Suprapubic skin (tissue), 4 donors: Measurements from ENCODE around the gene IL15RA. TPM values are rescaled to one million over a fixed set of nuclear protein-coding genes. Genes with fewer than 3 reads are reported as not detected.
A peak's percentile ranks its signal among the peaks of the same experiment; 100 is the strongest.

Experiments
- DNase-seq, 2 donors: peaks; one replicate each; pipeline ENCODE4 v3.0.0-alpha.2; 2019; ENCODE audit warnings: low spot score in 2 of 2
- H3K27ac ChIP-seq: fragments of 200-600 bp; sonication (generic); one replicate; pipeline ENCODE4 v1.5.1; 2019
- H3K27me3 ChIP-seq: fragments of 200-600 bp; sonication (generic); one replicate; pipeline ENCODE4 v1.5.1; 2019
- H3K36me3 ChIP-seq: fragments of 200-600 bp; sonication (generic); one replicate; pipeline ENCODE4 v1.5.1; 2019
- H3K4me1 ChIP-seq: fragments of 200-600 bp; sonication (generic); one replicate; pipeline ENCODE4 v1.5.1; 2019
- H3K4me3 ChIP-seq: fragments of 200-600 bp; sonication (generic); one replicate; pipeline ENCODE4 v1.5.1; 2019; ENCODE audit warnings: mild to moderate bottlenecking
- H3K9me3 ChIP-seq: fragments of 200-600 bp; sonication (generic); one replicate; pipeline ENCODE4 v1.5.1; 2019
- EP300 ChIP-seq: sonication (generic); formaldehyde crosslinking; IDR thresholded peaks from one replicate; pipeline ENCODE4 v1.6.1; 2017; ENCODE audit warnings: antibody characterized with exemption
- POLR2A ChIP-seq, 2 donors: fragments of 450-650 bp; IDR thresholded peaks; one replicate each; pipeline ENCODE4 v1.6.1; 2017; ENCODE audit warnings: antibody characterized with exemption in 2 of 2, mild to moderate bottlenecking in 2 of 2, moderate library complexity in 2 of 2
- POLR2AphosphoS5 ChIP-seq, 3 donors: sonication (generic); formaldehyde crosslinking; IDR thresholded peaks; one replicate each; pipeline ENCODE4 v1.6.1; 2017; ENCODE audit warnings: antibody characterized with exemption in 3 of 3
- WGBS: methylation state at CpG from one replicate; pipeline ENCODE4 v1.1.5; 2018; 5-methylcytosine and 5-hydroxymethylcytosine counted together
- total RNA-seq, 4 donors: library from RNA; depleted of rRNA; stranded (reverse); fragments of >200 nt; gene quantifications; one replicate each; pipeline ENCODE4 v1.1.0, GENCODE V29; 2016
- TF ChIP-seq, protein P1 (sequence below), 2 donors: fragments of 200-600 bp in 1 of 2; fragments of 450-650 bp in 1 of 2; sonication (generic) in 1 of 2; IDR thresholded peaks; one replicate each; pipeline ENCODE4 v1.5.1; 2016 to 2019; ENCODE audit warnings: antibody characterized with exemption in 2 of 2, mild to moderate bottlenecking in 1 of 2, moderate library complexity in 1 of 2

Gene IL15RA
- total RNA-seq, 4 donors from 2014 or later: 14.1 to 26.5 (median 16.4) TPM

DNA sequence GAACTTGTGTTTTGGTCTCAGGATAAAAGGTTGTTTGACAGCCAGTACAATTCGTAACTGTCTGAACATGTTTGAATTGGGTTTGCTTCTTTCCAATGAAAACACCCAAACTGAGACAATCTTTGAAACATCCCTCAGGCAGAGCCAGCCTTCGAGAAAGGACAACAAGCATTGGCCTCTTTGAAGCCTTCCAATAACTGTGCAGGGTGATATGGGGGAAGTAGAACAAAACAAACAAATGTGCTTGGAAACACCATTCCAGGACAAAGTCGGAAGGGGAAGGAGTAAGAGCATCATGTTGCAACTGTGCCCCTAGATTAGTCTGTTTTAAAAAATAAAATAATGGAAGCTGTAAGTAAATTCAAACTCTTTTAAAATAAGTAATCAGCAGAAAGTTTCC is 45.3 kb upstream of the IL15RA start:
- 29% methylated on average over 3 of the region's 3 CpGs for whole genome bisulfite sequencing
- peaks cover 15% of the 10 kb centered on the region for H3K4me1 ChIP-seq
- peak overlapping the region; percentile 61 for H3K27ac ChIP-seq
- TF ChIP-seq POLR2AphosphoS5 (IDR thresholded peaks at IDR 0.05) (peak in 1 of 3 donors; percentile 37), EP300 (no peak), POLR2A (IDR thresholded peaks at IDR 0.05) (no peak)
- TF ChIP-seq, protein P1, sequence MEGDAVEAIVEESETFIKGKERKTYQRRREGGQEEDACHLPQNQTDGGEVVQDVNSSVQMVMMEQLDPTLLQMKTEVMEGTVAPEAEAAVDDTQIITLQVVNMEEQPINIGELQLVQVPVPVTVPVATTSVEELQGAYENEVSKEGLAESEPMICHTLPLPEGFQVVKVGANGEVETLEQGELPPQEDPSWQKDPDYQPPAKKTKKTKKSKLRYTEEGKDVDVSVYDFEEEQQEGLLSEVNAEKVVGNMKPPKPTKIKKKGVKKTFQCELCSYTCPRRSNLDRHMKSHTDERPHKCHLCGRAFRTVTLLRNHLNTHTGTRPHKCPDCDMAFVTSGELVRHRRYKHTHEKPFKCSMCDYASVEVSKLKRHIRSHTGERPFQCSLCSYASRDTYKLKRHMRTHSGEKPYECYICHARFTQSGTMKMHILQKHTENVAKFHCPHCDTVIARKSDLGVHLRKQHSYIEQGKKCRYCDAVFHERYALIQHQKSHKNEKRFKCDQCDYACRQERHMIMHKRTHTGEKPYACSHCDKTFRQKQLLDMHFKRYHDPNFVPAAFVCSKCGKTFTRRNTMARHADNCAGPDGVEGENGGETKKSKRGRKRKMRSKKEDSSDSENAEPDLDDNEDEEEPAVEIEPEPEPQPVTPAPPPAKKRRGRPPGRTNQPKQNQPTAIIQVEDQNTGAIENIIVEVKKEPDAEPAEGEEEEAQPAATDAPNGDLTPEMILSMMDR (IDR thresholded peaks at IDR 0.05): no peak
- H3K27me3 ChIP-seq: no peaks in the 10 kb centered on the region
- no peaks in the 10 kb centered on the region for H3K36me3 ChIP-seq
- no peaks in the 10 kb centered on the region for H3K9me3 ChIP-seq
- no peak for DNase-seq
- H3K4me3 ChIP-seq: no peak overlapping the region

DNA sequence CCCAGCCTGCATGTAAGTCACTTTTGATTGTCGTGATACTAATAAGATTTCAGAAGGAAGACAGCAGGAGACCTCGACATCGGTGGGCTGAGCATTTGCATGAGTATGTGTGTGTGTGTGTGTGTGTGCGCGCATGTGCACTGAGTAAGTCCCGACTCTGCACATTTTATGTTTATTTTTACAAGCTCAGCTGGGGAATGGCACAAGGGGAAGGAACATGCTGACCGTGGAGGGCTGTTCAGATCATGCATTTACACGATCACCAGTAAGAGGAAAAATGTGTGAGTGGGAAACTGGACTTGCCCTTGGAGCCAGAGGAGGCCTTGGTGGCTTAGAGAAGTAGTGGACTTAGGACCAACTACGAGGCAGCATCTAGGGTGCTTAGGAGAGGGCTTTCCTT is 43.5 kb upstream of the IL15RA start:
- Histone ChIP-seq H3K9me3 (no peaks in the 10 kb centered on the region), H3K27ac (no peak overlapping the region), H3K27me3 (no peaks in the 10 kb centered on the region), H3K4me3 (no peak overlapping the region), H3K4me1 (peaks cover 15% of the 10 kb centered on the region), H3K36me3 (no peaks in the 10 kb centered on the region)
- DNase-seq: no peak
- 89% methylated on average over 9 of the region's 9 CpGs for WGBS
- TF ChIP-seq POLR2AphosphoS5 (IDR thresholded peaks at IDR 0.05) (no peak), EP300 (no peak)

DNA sequence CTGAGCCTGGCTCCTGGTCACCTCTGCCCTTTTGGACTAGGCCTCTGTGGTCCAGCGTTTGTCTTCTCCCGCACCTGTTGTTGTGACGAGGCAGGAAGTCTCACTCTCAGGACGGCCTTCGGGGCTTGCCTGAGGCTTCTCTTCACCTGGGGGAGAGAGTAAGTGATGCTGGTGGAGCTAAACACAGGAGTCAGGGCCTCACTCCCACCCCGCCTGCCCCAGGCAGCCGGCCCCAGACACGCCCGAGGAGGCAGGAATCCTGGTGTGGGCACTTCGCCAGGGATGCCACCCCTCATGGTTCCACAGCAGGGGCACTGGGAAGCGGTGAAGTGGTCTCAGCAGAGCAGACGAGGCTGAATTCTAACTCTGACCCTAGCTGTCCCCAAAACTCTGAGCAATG is 42.5 kb upstream of the IL15RA start:
- 80% methylated on average over 10 of the region's 12 CpGs for WGBS
- Histone ChIP-seq H3K27ac (no peak overlapping the region), H3K27me3 (no peaks in the 10 kb centered on the region)

DNA sequence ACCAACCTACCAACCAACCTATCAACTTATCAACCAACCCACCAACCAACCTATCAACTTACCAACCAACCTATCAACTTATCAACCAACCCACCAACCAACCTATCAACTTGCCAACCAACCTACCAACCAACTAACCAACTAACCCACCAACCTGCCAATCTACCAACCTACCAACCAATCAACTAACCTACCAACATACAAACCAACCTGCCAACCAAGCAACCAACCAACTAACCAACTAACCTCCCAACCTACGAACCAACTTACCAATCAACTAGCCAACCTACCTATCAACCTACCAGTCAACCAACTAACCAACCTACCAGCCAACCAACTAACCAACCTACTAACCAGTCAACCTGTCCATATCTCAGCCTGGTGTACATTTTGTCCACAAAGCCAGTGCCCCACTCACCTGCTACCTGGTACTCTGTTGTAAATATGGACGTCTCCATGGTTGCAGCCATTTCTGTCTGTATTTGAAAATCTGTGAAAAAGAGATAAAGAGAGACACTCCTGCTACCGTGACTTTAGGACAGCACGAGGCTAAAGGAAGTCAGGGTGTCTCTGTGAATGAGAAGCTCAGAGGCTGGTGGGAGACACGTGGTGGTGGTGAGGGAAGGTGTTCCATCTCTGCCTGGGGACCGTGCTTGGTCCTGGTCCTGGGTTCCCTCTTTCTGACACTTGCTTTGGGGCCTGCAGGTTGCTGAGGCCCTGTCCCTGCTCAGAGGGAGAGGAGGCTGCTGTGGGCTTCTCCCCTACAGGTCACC is 41.9 kb upstream of the IL15RA start:
- 95% methylated on average over 6 of the region's 6 CpGs for WGBS
- Histone ChIP-seq H3K9me3 (no peaks in the 10 kb centered on the region), H3K4me1 (peaks cover 18% of the 10 kb centered on the region), H3K27ac (no peak overlapping the region), H3K4me3 (no peak overlapping the region), H3K36me3 (no peaks in the 10 kb centered on the region), H3K27me3 (no peaks in the 10 kb centered on the region)
- no peak for TF ChIP-seq EP300
- TF ChIP-seq, protein P1 (IDR thresholded peaks at IDR 0.05): no peak
- no peak for TF ChIP-seq POLR2A (IDR thresholded peaks at IDR 0.05)
- no peak for TF ChIP-seq POLR2AphosphoS5 (IDR thresholded peaks at IDR 0.05)
- no peak for DNase-seq

More for the DNA sequence above, 42.5 kb upstream of the IL15RA start:
- no peak overlapping the region for H3K4me3 ChIP-seq
- no peak for DNase-seq
- H3K4me1 ChIP-seq: peaks cover 15% of the 10 kb centered on the region
- no peaks in the 10 kb centered on the region for H3K9me3 ChIP-seq
- TF ChIP-seq, protein P1 (IDR thresholded peaks at IDR 0.05): no peak
- TF ChIP-seq POLR2AphosphoS5 (IDR thresholded peaks at IDR 0.05) (no peak), POLR2A (IDR thresholded peaks at IDR 0.05) (no peak), EP300 (no peak)
- no peaks in the 10 kb centered on the region for H3K36me3 ChIP-seq

DNA sequence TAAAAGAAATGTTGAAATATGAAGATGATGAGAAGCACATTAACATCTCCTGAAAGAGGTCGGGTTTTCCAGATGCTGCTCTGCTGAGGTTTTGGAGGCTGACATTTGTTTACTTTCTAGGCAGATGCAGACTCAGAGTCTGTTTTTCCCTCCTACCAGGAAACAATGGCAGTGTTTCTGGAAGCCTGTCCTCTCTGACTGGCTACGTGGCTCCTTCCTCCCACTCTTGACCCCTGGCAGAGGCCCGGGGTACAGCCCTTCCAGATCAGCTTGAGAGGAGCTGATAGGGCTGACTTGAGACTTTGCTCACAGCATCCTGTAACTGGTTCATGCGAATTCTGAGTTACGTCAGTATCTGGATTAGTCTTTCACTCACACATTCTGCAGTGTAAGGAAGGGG is 41.1 kb upstream of the IL15RA start:
- H3K4me3 ChIP-seq: no peak overlapping the region
- TF ChIP-seq POLR2A (IDR thresholded peaks at IDR 0.05) (no peak), EP300 (no peak), POLR2AphosphoS5 (IDR thresholded peaks at IDR 0.05) (no peak)
- TF ChIP-seq, protein P1 (IDR thresholded peaks at IDR 0.05): no peak
- WGBS: 62% methylated on average over 5 of the region's 5 CpGs
- no peak for DNase-seq
- no peaks in the 10 kb centered on the region for H3K9me3 ChIP-seq
- peaks cover 15% of the 10 kb centered on the region for H3K4me1 ChIP-seq
- H3K36me3 ChIP-seq: no peaks in the 10 kb centered on the region
- H3K27me3 ChIP-seq: no peaks in the 10 kb centered on the region
- H3K27ac ChIP-seq: no peak overlapping the region
